ENCODE data around the gene POMT1. TPM values are rescaled to one million over a fixed set of nuclear protein-coding genes. Genes with fewer than 3 reads are reported as not detected.
A peak's percentile ranks its signal among the peaks of the same experiment; 100 is the strongest.

POMT1 gene
- polyA plus RNA-seq, 6 donors from 2014 or later = 0.75 to 7.4 (median 3.7) TPM

GRCh38 chr9:131481441-131482342 lies 21.0 kb upstream of the POMT1 start:
- peaks cover 4 to 10% (median 8%) of the 10 kb centered on the region in 3 donors for H3K4me1 Mint-ChIP-seq
- no peak overlapping the region for H3K4me3 Mint-ChIP-seq
- ATAC-seq (ENCODE audit: low read depth in 2 of 2) (no peak), DNase-seq (no peak)
- H3K36me3 Mint-ChIP-seq = peaks cover 10 to 21% of the 10 kb centered on the region in 2 donors
- peak overlapping the region in 4 of 6 donors; percentile 41 to 81 (median 52) for H3K27ac Mint-ChIP-seq
- H3K27me3 Mint-ChIP-seq = no peaks in the 10 kb centered on the region
- no peaks in the 10 kb centered on the region for H3K9me3 Mint-ChIP-seq

- ATAC-seq (ENCODE audit: low read depth in 2 of 2) (no peak), DNase-seq (no peak)
- Mint-ChIP-seq H3K27me3 (no peaks in the 10 kb centered on the region), H3K4me3 (no peak overlapping the region), H3K36me3 (peaks cover 10 to 21% of the 10 kb centered on the region in 2 donors), H3K27ac (peak overlapping the region in 2 of 6 donors; percentile 53 to 81), H3K9me3 (no peaks in the 10 kb centered on the region), H3K4me1 (peaks cover 4 to 10% (median 8%) of the 10 kb centered on the region in 3 donors)
Observed at GRCh38 chr9:131482343-131483006, 20.2 kb upstream of the POMT1 start.

- ATAC-seq (ENCODE audit: low read depth in 2 of 2) (no peak), DNase-seq (no peak)
- Mint-ChIP-seq H3K4me1 (peaks cover 3 to 9% (median 5%) of the 10 kb centered on the region in 3 donors), H3K27me3 (no peaks in the 10 kb centered on the region), H3K36me3 (peaks cover 11 to 26% of the 10 kb centered on the region in 2 donors), H3K9me3 (no peaks in the 10 kb centered on the region), H3K4me3 (no peak overlapping the region), H3K27ac (peak overlapping the region in 1 of 6 donors; percentile 32)
Observed at GRCh38 chr9:131483319-131484050, 19.2 kb upstream of the POMT1 start.

- peaks cover 4 to 14% (median 4%) of the 10 kb centered on the region in 3 donors for H3K4me1 Mint-ChIP-seq
- H3K36me3 Mint-ChIP-seq = peaks cover 14 to 31% of the 10 kb centered on the region in 2 donors
- H3K27me3 Mint-ChIP-seq = no peaks in the 10 kb centered on the region
- no peak overlapping the region for H3K27ac Mint-ChIP-seq
- H3K9me3 Mint-ChIP-seq = no peaks in the 10 kb centered on the region
- ATAC-seq (ENCODE audit: low read depth in 2 of 2) = no peak
- no peak for DNase-seq
- no peak overlapping the region for H3K4me3 Mint-ChIP-seq
Observed at GRCh38 chr9:131484051-131484445, 18.7 kb upstream of the POMT1 start.

GRCh38 chr9:131484560-131485185 lies 18.0 kb upstream of the POMT1 start:
- ATAC-seq (ENCODE audit: low read depth in 2 of 2) (no peak), DNase-seq (no peak)
- Mint-ChIP-seq H3K27ac (peak overlapping the region in 1 of 6 donors; percentile 30), H3K4me1 (peaks cover 4 to 17% (median 6%) of the 10 kb centered on the region in 3 donors), H3K9me3 (no peaks in the 10 kb centered on the region), H3K36me3 (peaks cover 8 to 37% of the 10 kb centered on the region in 2 donors), H3K4me3 (no peak overlapping the region), H3K27me3 (no peaks in the 10 kb centered on the region)

- peaks cover 13 to 43% of the 10 kb centered on the region in 2 donors for H3K36me3 Mint-ChIP-seq
- no peak overlapping the region for H3K4me3 Mint-ChIP-seq
- H3K9me3 Mint-ChIP-seq = no peaks in the 10 kb centered on the region
- no peak overlapping the region for H3K27ac Mint-ChIP-seq
- DNase-seq = no peak
- ATAC-seq (ENCODE audit: low read depth in 2 of 2) = no peak
- peaks cover 7 to 21% (median 11%) of the 10 kb centered on the region in 3 donors for H3K4me1 Mint-ChIP-seq
- no peaks in the 10 kb centered on the region for H3K27me3 Mint-ChIP-seq
Observed at GRCh38 chr9:131485206-131485605, 17.5 kb upstream of the POMT1 start.

GRCh38 chr9:131485728-131486422 lies 16.8 kb upstream of the POMT1 start:
- no peak for ATAC-seq (ENCODE audit: low read depth in 2 of 2)
- no peaks in the 10 kb centered on the region for H3K27me3 Mint-ChIP-seq
- peaks cover 13 to 49% of the 10 kb centered on the region in 2 donors for H3K36me3 Mint-ChIP-seq
- H3K4me3 Mint-ChIP-seq = no peak overlapping the region
- peaks cover 7 to 21% (median 12%) of the 10 kb centered on the region in 3 donors for H3K4me1 Mint-ChIP-seq
- no peak overlapping the region for H3K27ac Mint-ChIP-seq
- no peaks in the 10 kb centered on the region for H3K9me3 Mint-ChIP-seq
- no peak for DNase-seq

- no peak overlapping the region for H3K4me3 Mint-ChIP-seq
- DNase-seq = no peak
- ATAC-seq (ENCODE audit: low read depth in 2 of 2) = no peak
- H3K27ac Mint-ChIP-seq = no peak overlapping the region
- no peaks in the 10 kb centered on the region for H3K9me3 Mint-ChIP-seq
- H3K4me1 Mint-ChIP-seq = peaks cover 7 to 18% (median 11%) of the 10 kb centered on the region in 3 donors
- no peaks in the 10 kb centered on the region for H3K27me3 Mint-ChIP-seq
- peaks cover 13 to 48% of the 10 kb centered on the region in 2 donors for H3K36me3 Mint-ChIP-seq
Observed at GRCh38 chr9:131487001-131487400, 15.7 kb upstream of the POMT1 start.

- DNase-seq = no peak
- H3K36me3 Mint-ChIP-seq = peaks cover 10 to 42% of the 10 kb centered on the region in 2 donors
- peak overlapping the region in 1 of 6 donors; percentile 54 for H3K27ac Mint-ChIP-seq
- H3K4me1 Mint-ChIP-seq = peaks cover 7 to 16% (median 8%) of the 10 kb centered on the region in 3 donors
- H3K27me3 Mint-ChIP-seq = no peaks in the 10 kb centered on the region
- H3K4me3 Mint-ChIP-seq = peak overlapping the region in 1 of 8 donors; percentile 33
- no peaks in the 10 kb centered on the region for H3K9me3 Mint-ChIP-seq
- ATAC-seq (ENCODE audit: low read depth in 2 of 2) = no peak
Observed at GRCh38 chr9:131487621-131488031, 15.1 kb upstream of the POMT1 start.

GRCh38 chr9:131490514-131490913 lies 12.2 kb upstream of the POMT1 start:
- Mint-ChIP-seq H3K27ac (peak overlapping the region in 3 of 6 donors; percentile 24 to 75 (median 29)), H3K4me1 (peaks cover 7 to 16% (median 8%) of the 10 kb centered on the region in 3 donors), H3K36me3 (peaks cover 17 to 47% of the 10 kb centered on the region in 2 donors), H3K4me3 (peak overlapping the region in 1 of 8 donors; percentile 59), H3K9me3 (no peaks in the 10 kb centered on the region), H3K27me3 (no peaks in the 10 kb centered on the region)
- ATAC-seq (ENCODE audit: low read depth in 2 of 2) (no peak), DNase-seq (no peak)

GRCh38 chr9:131491001-131491710 lies 11.6 kb upstream of the POMT1 start:
- Mint-ChIP-seq H3K9me3 (no peaks in the 10 kb centered on the region), H3K4me3 (no peak overlapping the region), H3K27me3 (no peaks in the 10 kb centered on the region), H3K4me1 (peaks cover 7 to 16% (median 8%) of the 10 kb centered on the region in 3 donors), H3K36me3 (peaks cover 17 to 43% of the 10 kb centered on the region in 2 donors), H3K27ac (peak overlapping the region in 3 of 6 donors; percentile 42 to 89 (median 84))
- no peak for ATAC-seq (ENCODE audit: low read depth in 2 of 2)
- DNase-seq = no peak

- peak overlapping the region in 3 of 6 donors; percentile 8 to 73 (median 52) for H3K27ac Mint-ChIP-seq
Observed at GRCh38 chr9:131492070-131492469, 10.6 kb upstream of the POMT1 start.

More at GRCh38 chr9:131492070-131492469, 10.6 kb upstream of the POMT1 start:
- peaks cover 17 to 40% of the 10 kb centered on the region in 2 donors for H3K36me3 Mint-ChIP-seq
- no peaks in the 10 kb centered on the region for H3K9me3 Mint-ChIP-seq
- DNase-seq (no peak), ATAC-seq (ENCODE audit: low read depth in 2 of 2) (no peak)
- peaks cover 7 to 16% (median 8%) of the 10 kb centered on the region in 3 donors for H3K4me1 Mint-ChIP-seq
- H3K4me3 Mint-ChIP-seq = no peak overlapping the region
- no peaks in the 10 kb centered on the region for H3K27me3 Mint-ChIP-seq
